Measurements from ENCODE around the gene B3GALT5. TPM values are rescaled to one million over a fixed set of nuclear protein-coding genes. Genes with fewer than 3 reads are reported as not detected.

Gene B3GALT5
- total and polyA plus RNA-seq, 2 of the 4 experiments (the other 2 are of a cell fraction): 0.05 to 0.18 TPM

GRCh38 chr21:39660191-39660980 lies 47.6 kb downstream of the B3GALT5 start:
- dilution Hi-C loops (cut with HindIII; ENCODE audit: low sequenced_read_pairs, unreplicated experiment): no loop called here
- DNase-seq (peak; percentile 83), ATAC-seq (ENCODE audit: low read depth) (peak; percentile 96)
- peak overlapping the region; percentile 47 for H2AK9ac ChIP-seq (replicated peaks; ENCODE audit: low read depth, low read length, poor library complexity)
- no peaks in the 10 kb centered on the region for H4K20me1 ChIP-seq (ENCODE audit: insufficient read depth, low read length)
- CTCF ChIA-PET: no interaction called here
- no peaks in the 10 kb centered on the region for H3K9me3 ChIP-seq (ENCODE audit: control insufficient read depth, insufficient read depth, low read length)
- H3K4me2 ChIP-seq (ENCODE audit: low read depth, low read length): peak overlapping the region; percentile 71
- 0 out of 3 replicates have a peak overlapping the region, but pooled peaks have one; percentile 16 for H2BK15ac ChIP-seq (ENCODE audit: low read depth, low read length)
- H3K23ac ChIP-seq (ENCODE audit: low read depth, low read length): no peak overlapping the region; the same call in 1 of the 2 replicates
- H4K91ac ChIP-seq (ENCODE audit: insufficient read depth, low read depth, low read length): peak overlapping the region; percentile 27; the same call in 1 of the 2 replicates
- BruUV-seq (replicated peaks): no TSS peak
- H3K27me3 ChIP-seq (ENCODE audit: control insufficient read depth, insufficient read depth, low read length): no peaks in the 10 kb centered on the region
- TF ChIP-seq FOS (IDR thresholded peaks at IDR 0.05; ENCODE audit: low read depth, low read length) (0 out of 2 replicates have a peak, but pooled peaks have one; percentile 13), MAFK (IDR thresholded peaks at IDR 0.05; ENCODE audit: low read depth, low read length) (no peak), POLR2A (IDR thresholded peaks at IDR 0.05; ENCODE audit: low read depth, low read length) (no peak)
- H3K27ac ChIP-seq (ENCODE audit: insufficient read depth, low read length): no peak overlapping the region
- H3K79me1 ChIP-seq (ENCODE audit: low read depth in 1 of 2, low read length in 2 of 2): no peaks in the 10 kb centered on the region
- H3K4me3 ChIP-seq (ENCODE audit: insufficient read depth, low read depth, low read length): no peak overlapping the region
- peak overlapping the region; percentile 72; the same call in 1 of the 2 replicates for H2BK20ac ChIP-seq (ENCODE audit: low read depth, low read length)
- peak overlapping the region; percentile 76 to 81; a peak in 3 of 4 replicates for H4K8ac ChIP-seq (ENCODE audit: low read depth in 2 of 2, low read length in 2 of 2)
- H2BK5ac ChIP-seq (ENCODE audit: low read depth, low read length, poor library complexity, severe bottlenecking): peak overlapping the region; percentile 44
- no peaks in the 10 kb centered on the region; the same call in 1 of the 2 replicates for H3K4me1 ChIP-seq (ENCODE audit: control insufficient read depth, insufficient read depth, low read length)
- H2BK120ac ChIP-seq (ENCODE audit: low read depth, low read length): peak overlapping the region; percentile 85
- POLR2A ChIA-PET (ENCODE audit: unreplicated experiment): interaction anchor here (0.6 kb wide), 1 partner anchor 59 kb away, joined by 3 read pairs; no protein-coding TSS in a partner anchor
- no peaks in the 10 kb centered on the region for H3K9me1 ChIP-seq (ENCODE audit: insufficient read depth, low read length)
- H4K5ac ChIP-seq (ENCODE audit: low read depth, low read length): peak overlapping the region; percentile 23; the same call in 1 of the 2 replicates
- 13% methylated on average over 5 of the region's 17 CpGs; no CpG with 5 or more reads in 1 of the 2 experiments for WGBS, 2 experiments (ENCODE audit: extremely low coverage in 2 of 2, insufficient read length in 1 of 2)
- peak overlapping the region; percentile 48; the same call in 1 of the 2 replicates for H3K18ac ChIP-seq (ENCODE audit: low read depth, low read length)
- peak overlapping the region; percentile 35 for H2AFZ ChIP-seq (replicated peaks; ENCODE audit: low read length, poor library complexity)
- no peak overlapping the region for H3K56ac ChIP-seq (ENCODE audit: extremely low read depth, insufficient read depth, low read length)
- H3K14ac ChIP-seq (replicated peaks; ENCODE audit: low read depth, low read length): peak overlapping the region; percentile 14
- H3K4ac ChIP-seq (ENCODE audit: low read depth, low read length): peak overlapping the region; percentile 73
- H3K36me3 ChIP-seq (ENCODE audit: control insufficient read depth, insufficient read depth, low read length): no peaks in the 10 kb centered on the region
- no peak overlapping the region; the same call in 1 of the 2 replicates for H3K9ac ChIP-seq (ENCODE audit: low read depth, low read length)
- H2AK5ac ChIP-seq (ENCODE audit: low read depth, low read length): no peak overlapping the region
- in situ Hi-C loops (cut with MboI; ENCODE audit: low sequenced_read_pairs): no loop called here
- intact Hi-C loops (cut with micrococcal nuclease): no loop called here
